Measurements from ENCODE around the gene CARD6.

CARD6 gene

DNA sequence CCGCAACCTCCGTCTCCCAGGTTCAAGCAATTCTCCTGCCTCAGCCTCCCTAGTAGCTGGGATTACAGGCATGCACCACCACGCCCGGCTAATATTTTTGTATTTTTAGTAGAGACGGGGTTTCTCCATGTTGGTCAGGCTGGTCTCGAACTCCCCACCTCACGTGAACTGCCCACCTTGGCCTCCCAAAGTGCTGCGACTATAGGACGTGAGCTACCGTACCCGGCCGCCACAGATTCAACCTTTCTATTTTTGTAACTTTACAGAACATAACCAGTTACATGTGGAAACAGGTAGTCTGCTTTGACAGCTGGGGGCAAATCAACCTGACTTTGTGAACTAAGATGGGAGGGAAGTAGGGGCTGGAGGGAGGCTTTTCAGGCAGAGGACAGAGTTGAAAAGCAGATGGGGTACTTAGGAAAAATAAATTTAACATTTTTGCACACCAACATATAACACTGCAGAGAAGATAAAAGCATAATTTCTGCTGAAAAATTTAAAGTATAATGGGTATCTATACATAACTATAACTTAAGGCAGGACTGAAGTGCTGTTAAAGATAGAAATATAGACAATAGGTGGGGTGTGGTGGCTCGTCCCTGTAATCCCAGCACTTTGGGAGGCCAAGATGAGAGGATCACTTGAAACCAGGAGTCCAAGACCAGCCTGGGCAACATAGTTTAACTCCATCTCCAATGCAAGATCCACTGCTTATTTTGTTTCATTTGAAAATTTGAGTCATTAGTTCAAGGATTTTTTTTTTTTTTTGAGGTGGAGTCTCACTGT, 11.2 kb upstream of the CARD6 start:
- H3K9ac ChIP-seq (ENCODE audit: low read length) = no peak overlapping the region
- peaks cover 17% of the 10 kb centered on the region for H3K4me1 ChIP-seq (ENCODE audit: insufficient read depth, low read length)
- peaks cover 68% of the 10 kb centered on the region for H3K36me3 ChIP-seq (ENCODE audit: insufficient read depth, low read length)
- H3K27ac ChIP-seq (ENCODE audit: low read depth, low read length) = no peak overlapping the region
- H3K27me3 ChIP-seq (ENCODE audit: control insufficient read depth in 1 of 2, insufficient read depth in 2 of 2, low read length in 2 of 2) = no peaks in the 10 kb centered on the region
- H3K4me3 ChIP-seq (ENCODE audit: low read depth in 1 of 2, low read length in 2 of 2) = no peak overlapping the region
- H3K9me3 ChIP-seq (ENCODE audit: low read length) = no peaks in the 10 kb centered on the region

DNA sequence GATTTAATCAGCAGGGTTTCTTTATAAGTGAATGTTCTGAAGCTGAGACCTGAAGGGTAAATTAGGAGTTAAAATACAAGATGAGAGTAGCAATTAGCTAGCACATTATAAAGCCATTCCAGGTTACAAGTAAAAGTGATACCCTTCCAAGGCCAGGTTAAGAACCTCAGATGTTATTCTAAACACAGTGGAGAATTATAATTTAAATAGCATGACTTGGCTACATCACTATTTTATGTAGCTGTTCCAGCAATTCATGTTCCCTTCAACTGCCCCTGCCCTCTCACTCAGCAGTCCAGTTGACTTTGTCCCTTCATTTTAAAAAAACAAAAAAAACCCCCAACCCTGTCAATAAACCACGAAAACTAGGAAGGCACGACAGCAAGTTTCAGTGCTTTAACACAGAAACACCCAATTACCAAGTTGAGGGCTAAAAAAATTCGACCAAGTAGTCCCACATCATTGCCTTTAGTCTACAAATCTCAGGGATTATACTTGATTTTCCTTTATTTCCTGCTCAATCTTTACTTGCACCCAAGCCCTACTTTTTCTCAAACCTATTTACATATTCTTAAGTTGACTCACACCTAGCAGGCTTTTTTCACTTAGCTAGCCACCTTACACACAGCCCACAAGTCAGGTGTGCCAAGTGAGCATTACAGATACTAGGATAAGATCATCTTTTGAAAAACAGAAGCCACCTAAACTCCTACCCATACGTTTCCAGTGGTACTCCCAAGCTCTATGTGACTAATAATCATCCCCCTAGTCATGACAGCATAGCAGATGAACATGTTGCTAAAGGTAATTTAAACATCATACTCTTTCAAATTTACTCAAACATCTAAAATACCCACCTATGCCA, 9.6 kb upstream of the CARD6 start:
- Histone ChIP-seq H3K27me3 (ENCODE audit: control insufficient read depth in 1 of 2, insufficient read depth in 2 of 2, low read length in 2 of 2) (no peaks in the 10 kb centered on the region), H3K9me3 (ENCODE audit: low read length) (no peaks in the 10 kb centered on the region), H3K27ac (ENCODE audit: low read depth, low read length) (no peak overlapping the region), H3K36me3 (ENCODE audit: insufficient read depth, low read length) (peaks cover 65% of the 10 kb centered on the region), H3K4me1 (ENCODE audit: insufficient read depth, low read length) (peaks cover 26% of the 10 kb centered on the region), H3K4me3 (ENCODE audit: low read depth in 1 of 2, low read length in 2 of 2) (no peak overlapping the region), H3K9ac (ENCODE audit: low read length) (no peak overlapping the region)

GRCh38 chr5:40832345-40832744, 8.8 kb upstream of the CARD6 start:
- peaks cover 26% of the 10 kb centered on the region for H3K4me1 ChIP-seq (ENCODE audit: insufficient read depth, low read length)
- peak overlapping the region; percentile 88 for H3K9ac ChIP-seq (ENCODE audit: low read length)
- no peak overlapping the region for H3K27ac ChIP-seq (ENCODE audit: low read depth, low read length)
- H3K36me3 ChIP-seq (ENCODE audit: insufficient read depth, low read length) = peaks cover 57% of the 10 kb centered on the region
- no peaks in the 10 kb centered on the region for H3K9me3 ChIP-seq (ENCODE audit: low read length)
- no peaks in the 10 kb centered on the region for H3K27me3 ChIP-seq (ENCODE audit: control insufficient read depth in 1 of 2, insufficient read depth in 2 of 2, low read length in 2 of 2)
- H3K4me3 ChIP-seq (ENCODE audit: low read depth in 1 of 2, low read length in 2 of 2) = no peak overlapping the region

DNA sequence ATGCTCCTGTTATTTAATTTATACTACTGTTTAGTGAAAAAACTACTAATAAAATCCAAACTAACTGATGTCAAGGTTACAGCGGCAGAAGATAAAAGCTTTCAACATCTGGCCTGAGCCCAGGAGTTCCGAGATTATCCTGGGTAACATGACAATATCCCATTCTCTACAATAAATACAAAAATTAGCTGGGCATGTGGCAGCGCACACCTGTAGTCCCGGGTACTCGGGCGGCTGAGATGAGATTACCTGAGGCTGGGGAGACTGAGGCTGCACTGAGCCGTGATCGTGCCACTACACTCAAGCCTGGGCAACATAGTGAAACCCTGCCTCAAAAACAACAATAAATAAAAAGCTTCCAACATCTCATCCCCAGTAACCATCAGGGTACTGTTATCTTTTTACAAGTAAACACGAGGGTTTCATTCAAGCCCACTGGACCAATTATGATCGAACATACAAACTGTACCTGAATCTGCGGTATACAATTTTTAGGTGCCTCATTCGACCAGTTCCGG, 7.4 kb upstream of the CARD6 start:
- Histone ChIP-seq H3K4me1 (ENCODE audit: insufficient read depth, low read length) (peaks cover 26% of the 10 kb centered on the region), H3K4me3 (ENCODE audit: low read depth in 1 of 2, low read length in 2 of 2) (peak overlapping the region in 1 of 2 donors; percentile 92), H3K36me3 (ENCODE audit: insufficient read depth, low read length) (peaks cover 44% of the 10 kb centered on the region), H3K9me3 (ENCODE audit: low read length) (no peaks in the 10 kb centered on the region), H3K27me3 (ENCODE audit: control insufficient read depth in 1 of 2, insufficient read depth in 2 of 2, low read length in 2 of 2) (no peaks in the 10 kb centered on the region), H3K27ac (ENCODE audit: low read depth, low read length) (peak overlapping the region; percentile 93), H3K9ac (ENCODE audit: low read length) (peak overlapping the region; percentile 88)

DNA sequence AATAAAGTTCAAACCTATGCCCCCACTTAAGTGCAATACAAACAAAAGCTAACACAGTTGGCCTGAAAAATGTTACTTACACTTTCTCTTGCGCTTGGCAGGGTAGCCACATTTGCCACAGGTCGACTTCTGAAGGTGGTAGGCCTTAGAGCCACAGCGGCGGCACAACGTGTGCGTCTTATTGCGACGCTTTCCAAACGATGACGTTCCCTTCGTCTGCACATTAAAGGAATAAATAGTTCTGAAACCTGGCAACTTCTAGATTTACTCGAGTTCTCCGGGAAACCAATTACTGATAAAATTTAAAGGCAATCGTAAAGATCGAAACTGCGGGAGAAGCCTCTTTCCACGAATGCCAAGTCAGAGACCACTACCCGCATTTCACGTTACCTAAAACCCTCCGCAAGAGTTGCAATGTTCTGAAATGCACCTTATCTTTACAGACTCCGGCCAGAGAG, 6.7 kb upstream of the CARD6 start:
- H3K27ac ChIP-seq (ENCODE audit: low read depth, low read length) = peak overlapping the region; percentile 93

GRCh38 chr5:40834849-40835787, 6.0 kb upstream of the CARD6 start, which contains the start of gene RPL37:
Gene RPL37 (minus strand): TSS chr5:40835222. CDS start chr5:40835185, 37 bp downstream.
- no peaks in the 10 kb centered on the region for H3K9me3 ChIP-seq (ENCODE audit: low read length)
- peak within 1 kb of the TSS; percentile 93 for H3K27ac ChIP-seq (ENCODE audit: low read depth, low read length)
- H3K36me3 ChIP-seq (ENCODE audit: insufficient read depth, low read length) = peaks cover 37% of the 10 kb centered on the region
- H3K4me1 ChIP-seq (ENCODE audit: insufficient read depth, low read length) = peaks cover 26% of the 10 kb centered on the region
- H3K27me3 ChIP-seq (ENCODE audit: control insufficient read depth in 1 of 2, insufficient read depth in 2 of 2, low read length in 2 of 2) = no peaks in the 10 kb centered on the region
- peak within 1 kb of the TSS; percentile 88 for H3K9ac ChIP-seq (ENCODE audit: low read length)
- peak within 1 kb of the TSS; percentile 67 to 92 for H3K4me3 ChIP-seq (ENCODE audit: low read depth in 1 of 2, low read length in 2 of 2)

More for the DNA sequence above, 6.7 kb upstream of the CARD6 start:
- Histone ChIP-seq H3K36me3 (ENCODE audit: insufficient read depth, low read length) (peaks cover 40% of the 10 kb centered on the region), H3K4me1 (ENCODE audit: insufficient read depth, low read length) (peaks cover 26% of the 10 kb centered on the region), H3K4me3 (ENCODE audit: low read depth in 1 of 2, low read length in 2 of 2) (peak overlapping the region; percentile 64 to 92), H3K9me3 (ENCODE audit: low read length) (no peaks in the 10 kb centered on the region), H3K9ac (ENCODE audit: low read length) (peak overlapping the region; percentile 88), H3K27me3 (ENCODE audit: control insufficient read depth in 1 of 2, insufficient read depth in 2 of 2, low read length in 2 of 2) (no peaks in the 10 kb centered on the region)

GRCh38 chr5:40838086-40838485, 3.1 kb upstream of the CARD6 start:
- Histone ChIP-seq H3K27me3 (ENCODE audit: control insufficient read depth in 1 of 2, insufficient read depth in 2 of 2, low read length in 2 of 2) (no peaks in the 10 kb centered on the region), H3K9ac (ENCODE audit: low read length) (no peak overlapping the region), H3K4me1 (ENCODE audit: insufficient read depth, low read length) (peaks cover 23% of the 10 kb centered on the region), H3K36me3 (ENCODE audit: insufficient read depth, low read length) (peaks cover 8% of the 10 kb centered on the region), H3K9me3 (ENCODE audit: low read length) (no peaks in the 10 kb centered on the region), H3K4me3 (ENCODE audit: low read depth in 1 of 2, low read length in 2 of 2) (no peak overlapping the region), H3K27ac (ENCODE audit: low read depth, low read length) (no peak overlapping the region)

DNA sequence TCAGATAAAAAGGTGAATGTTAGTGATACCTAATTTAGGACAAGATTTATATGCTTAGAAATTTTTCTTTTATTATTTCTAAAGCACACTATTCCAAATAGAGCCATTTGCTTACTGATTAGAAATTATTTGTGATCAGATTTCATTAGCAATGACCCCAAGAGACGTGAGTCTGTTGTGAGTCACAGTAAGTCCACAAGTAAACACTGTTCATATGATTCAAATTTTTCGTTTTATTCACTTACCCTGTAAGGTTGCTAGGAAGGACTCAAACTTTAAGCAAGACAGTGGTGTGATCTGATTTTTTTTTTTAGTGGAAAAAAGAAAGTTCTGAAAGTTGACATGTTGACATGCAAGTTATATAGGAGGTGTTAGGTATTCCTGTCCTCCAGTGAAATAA, 1.2 kb downstream of the CARD6 start:
- Histone ChIP-seq H3K9me3 (ENCODE audit: low read length) (no peaks in the 10 kb centered on the region), H3K9ac (ENCODE audit: low read length) (no peak overlapping the region), H3K27ac (ENCODE audit: low read depth, low read length) (no peak overlapping the region), H3K4me1 (ENCODE audit: insufficient read depth, low read length) (no peaks in the 10 kb centered on the region), H3K27me3 (ENCODE audit: control insufficient read depth in 1 of 2, insufficient read depth in 2 of 2, low read length in 2 of 2) (no peaks in the 10 kb centered on the region), H3K36me3 (ENCODE audit: insufficient read depth, low read length) (no peaks in the 10 kb centered on the region), H3K4me3 (ENCODE audit: low read depth in 1 of 2, low read length in 2 of 2) (no peak overlapping the region)

DNA sequence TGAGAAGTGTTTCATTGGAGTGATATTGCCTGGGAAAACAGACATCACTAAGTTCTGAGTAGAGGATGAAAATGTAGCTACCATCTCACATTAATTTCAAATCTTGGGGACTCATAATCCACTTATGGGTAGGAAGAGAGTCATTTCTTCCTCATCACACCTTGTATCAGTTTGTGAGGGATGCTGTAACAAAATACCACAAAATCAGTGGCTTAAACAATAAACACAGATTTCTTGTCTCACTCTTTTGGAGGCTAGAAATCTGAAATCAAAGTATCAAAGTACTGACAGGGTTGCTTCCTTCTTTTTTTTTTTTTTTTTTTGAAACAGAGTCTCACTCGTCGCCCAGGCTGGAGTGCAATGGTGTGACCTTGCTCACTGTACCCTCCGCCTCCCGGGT, 3.4 kb downstream of the CARD6 start:
- no peak overlapping the region for H3K9ac ChIP-seq (ENCODE audit: low read length)
- H3K36me3 ChIP-seq (ENCODE audit: insufficient read depth, low read length) = no peaks in the 10 kb centered on the region
- H3K4me3 ChIP-seq (ENCODE audit: low read depth in 1 of 2, low read length in 2 of 2) = no peak overlapping the region
- no peaks in the 10 kb centered on the region for H3K27me3 ChIP-seq (ENCODE audit: control insufficient read depth in 1 of 2, insufficient read depth in 2 of 2, low read length in 2 of 2)
- H3K9me3 ChIP-seq (ENCODE audit: low read length) = no peaks in the 10 kb centered on the region
- no peaks in the 10 kb centered on the region for H3K4me1 ChIP-seq (ENCODE audit: insufficient read depth, low read length)
- no peak overlapping the region for H3K27ac ChIP-seq (ENCODE audit: low read depth, low read length)

DNA sequence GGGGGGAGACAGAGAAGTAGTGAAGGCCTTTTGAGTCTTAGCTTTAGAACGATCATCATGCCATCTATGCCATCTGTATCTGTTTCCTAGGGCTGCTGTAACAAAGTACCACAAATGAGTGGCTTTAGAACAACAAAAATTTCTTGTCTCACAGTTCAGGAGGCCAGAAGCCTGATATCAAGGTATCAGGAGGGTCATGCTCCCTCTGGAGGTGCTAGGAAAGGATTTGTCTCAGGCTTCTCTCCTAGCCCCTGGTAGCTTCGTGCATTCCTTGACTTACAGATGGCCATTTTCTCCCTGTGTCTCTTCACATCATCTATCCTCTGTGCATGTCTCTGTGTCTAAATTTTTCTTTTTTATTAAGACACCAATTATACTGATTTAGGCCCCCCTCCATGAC, 5.2 kb downstream of the CARD6 start:
- Histone ChIP-seq H3K9ac (ENCODE audit: low read length) (no peak overlapping the region), H3K9me3 (ENCODE audit: low read length) (no peaks in the 10 kb centered on the region), H3K4me3 (ENCODE audit: low read depth in 1 of 2, low read length in 2 of 2) (no peak overlapping the region), H3K4me1 (ENCODE audit: insufficient read depth, low read length) (no peaks in the 10 kb centered on the region), H3K27ac (ENCODE audit: low read depth, low read length) (no peak overlapping the region), H3K36me3 (ENCODE audit: insufficient read depth, low read length) (no peaks in the 10 kb centered on the region), H3K27me3 (ENCODE audit: control insufficient read depth in 1 of 2, insufficient read depth in 2 of 2, low read length in 2 of 2) (no peaks in the 10 kb centered on the region)

Data from muscle layer of colon (tissue), 2 donors.